Measurements from ENCODE around the gene CLEC2D.

GRCh38 chr12:9700606-9700956 is 31.1 kb downstream of the CLEC2D start:
- TF ChIP-seq POLR2A (IDR thresholded peaks at IDR 0.05) (no peak), CTCF (IDR thresholded peaks at IDR 0.05) (no peak)
